Progenitor cell of endocrine pancreas (in vitro differentiated cells): ENCODE results near the gene PLA2G2C. TPM values are rescaled to one million over a fixed set of nuclear protein-coding genes. Genes with fewer than 3 reads are reported as not detected.

Experiments
- DNase-seq: peaks from one replicate; pipeline ENCODE4 v3.0.0; 2021; ENCODE audit warnings: low spot score; ENCODE audit not compliant: unreplicated experiment
- H3K27ac Mint-ChIP-seq: 2 replicates; pipeline ENCODE4 v1.8.0; 2021; ENCODE audit warnings: mild to moderate bottlenecking, moderate library complexity, mixed read lengths
- H3K27me3 Mint-ChIP-seq: 2 replicates; pipeline ENCODE4 v1.8.0; 2021; ENCODE audit warnings: mixed read lengths
- H3K36me3 Mint-ChIP-seq: 2 replicates; pipeline ENCODE4 v1.8.0; 2022; ENCODE audit warnings: mixed read lengths; ENCODE audit not compliant: insufficient read depth
- H3K4me1 Mint-ChIP-seq: 2 replicates; pipeline ENCODE4 v1.8.0; 2021; ENCODE audit warnings: low read depth, mixed read lengths
- H3K4me3 Mint-ChIP-seq: 2 replicates; pipeline ENCODE4 v1.8.0; 2021; ENCODE audit warnings: low read depth, mild to moderate bottlenecking, moderate library complexity, mixed read lengths
- H3K9me3 Mint-ChIP-seq: 2 replicates; pipeline ENCODE4 v1.8.0; 2021; ENCODE audit warnings: low read depth, mixed read lengths
- total RNA-seq: library from RNA; stranded (reverse); gene quantifications from 2 replicates; pipeline ENCODE4 v1.2.1, GENCODE V29; 2021
- TF ChIP-seq, protein P1 (sequence below): fragments of 200-600 bp; sonication (generic); IDR thresholded peaks from one replicate; pipeline ENCODE4 v1.5.0; 2021; ENCODE audit warnings: antibody characterized with exemption, mild to moderate bottlenecking; ENCODE audit not compliant: unreplicated experiment

Gene PLA2G2C
- total RNA-seq, 1 donor from 2014 or later: not detected

DNA sequence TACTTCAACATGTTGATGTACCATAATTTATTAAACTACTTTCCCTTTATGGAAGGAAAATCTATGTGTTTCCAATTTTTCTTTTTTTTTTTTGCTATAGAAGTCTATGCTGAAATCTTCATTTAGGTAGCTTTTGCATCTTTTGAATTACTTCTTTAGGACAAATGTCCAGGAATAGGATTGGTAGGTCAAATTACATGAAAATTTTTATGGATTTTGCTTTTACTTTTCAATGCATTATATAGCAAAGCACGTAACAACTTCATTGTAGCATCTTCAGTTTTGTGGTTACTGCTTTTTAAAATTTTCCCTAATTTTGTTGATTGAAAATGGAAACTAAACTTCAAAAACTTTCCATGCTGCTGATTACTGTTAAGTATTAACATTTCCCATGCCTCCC lies 12.0 kb upstream of the PLA2G2C start:
- Mint-ChIP-seq H3K36me3 (no peaks in the 10 kb centered on the region), H3K4me3 (no peak overlapping the region), H3K27ac (no peak overlapping the region), H3K9me3 (no peaks in the 10 kb centered on the region), H3K27me3 (peaks cover 73% of the 10 kb centered on the region), H3K4me1 (peaks cover 8% of the 10 kb centered on the region)
- DNase-seq: no peak
- TF ChIP-seq, protein P1, sequence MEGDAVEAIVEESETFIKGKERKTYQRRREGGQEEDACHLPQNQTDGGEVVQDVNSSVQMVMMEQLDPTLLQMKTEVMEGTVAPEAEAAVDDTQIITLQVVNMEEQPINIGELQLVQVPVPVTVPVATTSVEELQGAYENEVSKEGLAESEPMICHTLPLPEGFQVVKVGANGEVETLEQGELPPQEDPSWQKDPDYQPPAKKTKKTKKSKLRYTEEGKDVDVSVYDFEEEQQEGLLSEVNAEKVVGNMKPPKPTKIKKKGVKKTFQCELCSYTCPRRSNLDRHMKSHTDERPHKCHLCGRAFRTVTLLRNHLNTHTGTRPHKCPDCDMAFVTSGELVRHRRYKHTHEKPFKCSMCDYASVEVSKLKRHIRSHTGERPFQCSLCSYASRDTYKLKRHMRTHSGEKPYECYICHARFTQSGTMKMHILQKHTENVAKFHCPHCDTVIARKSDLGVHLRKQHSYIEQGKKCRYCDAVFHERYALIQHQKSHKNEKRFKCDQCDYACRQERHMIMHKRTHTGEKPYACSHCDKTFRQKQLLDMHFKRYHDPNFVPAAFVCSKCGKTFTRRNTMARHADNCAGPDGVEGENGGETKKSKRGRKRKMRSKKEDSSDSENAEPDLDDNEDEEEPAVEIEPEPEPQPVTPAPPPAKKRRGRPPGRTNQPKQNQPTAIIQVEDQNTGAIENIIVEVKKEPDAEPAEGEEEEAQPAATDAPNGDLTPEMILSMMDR: no peak

DNA sequence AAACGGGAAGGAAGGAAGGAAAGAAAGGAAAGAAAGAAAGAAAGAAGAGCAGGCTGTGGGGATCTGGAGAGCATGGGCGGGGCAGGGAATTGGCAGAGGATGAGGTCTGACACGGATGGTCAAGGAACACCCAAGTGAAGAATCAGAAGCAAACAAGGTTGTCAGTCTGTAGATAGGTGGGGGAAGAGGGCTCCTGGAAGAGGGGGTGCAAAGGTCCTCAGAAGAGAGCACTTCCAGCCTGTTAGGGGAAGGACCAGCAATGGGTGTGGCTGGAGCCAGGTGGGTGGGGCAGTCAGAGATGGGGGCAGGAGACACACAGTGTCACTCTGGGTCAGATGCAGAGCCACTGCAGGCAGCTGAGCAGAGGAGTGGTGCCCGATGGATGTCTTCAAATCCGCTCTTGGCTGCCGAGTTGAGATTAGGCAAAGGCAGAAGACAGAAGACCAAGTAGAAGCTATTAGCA lies 11.0 kb upstream of the PLA2G2C start:
- H3K4me1 Mint-ChIP-seq: peaks cover 8% of the 10 kb centered on the region
- peak overlapping the region; percentile 77 for H3K27ac Mint-ChIP-seq
- TF ChIP-seq, protein P1: no peak
- H3K4me3 Mint-ChIP-seq: no peak overlapping the region
- peaks cover 67% of the 10 kb centered on the region for H3K27me3 Mint-ChIP-seq
- no peaks in the 10 kb centered on the region for H3K36me3 Mint-ChIP-seq
- no peaks in the 10 kb centered on the region for H3K9me3 Mint-ChIP-seq
- no peak for DNase-seq

DNA sequence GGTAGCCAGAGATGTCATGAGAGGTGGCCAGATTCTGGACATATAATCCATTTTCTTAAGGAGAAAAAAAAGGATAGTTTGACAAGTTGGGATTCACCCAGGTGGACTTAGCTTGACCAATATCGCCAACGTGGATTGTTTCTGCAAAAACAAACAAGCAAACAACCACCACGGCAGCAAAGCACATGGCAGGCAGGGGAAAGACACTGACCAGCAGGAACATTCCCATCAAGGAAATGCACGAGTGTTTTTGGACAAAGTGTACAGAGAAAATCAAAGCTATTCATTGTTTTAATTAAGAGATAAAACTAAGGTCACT lies 9.1 kb upstream of the PLA2G2C start:
- TF ChIP-seq, protein P1: no peak

DNA sequence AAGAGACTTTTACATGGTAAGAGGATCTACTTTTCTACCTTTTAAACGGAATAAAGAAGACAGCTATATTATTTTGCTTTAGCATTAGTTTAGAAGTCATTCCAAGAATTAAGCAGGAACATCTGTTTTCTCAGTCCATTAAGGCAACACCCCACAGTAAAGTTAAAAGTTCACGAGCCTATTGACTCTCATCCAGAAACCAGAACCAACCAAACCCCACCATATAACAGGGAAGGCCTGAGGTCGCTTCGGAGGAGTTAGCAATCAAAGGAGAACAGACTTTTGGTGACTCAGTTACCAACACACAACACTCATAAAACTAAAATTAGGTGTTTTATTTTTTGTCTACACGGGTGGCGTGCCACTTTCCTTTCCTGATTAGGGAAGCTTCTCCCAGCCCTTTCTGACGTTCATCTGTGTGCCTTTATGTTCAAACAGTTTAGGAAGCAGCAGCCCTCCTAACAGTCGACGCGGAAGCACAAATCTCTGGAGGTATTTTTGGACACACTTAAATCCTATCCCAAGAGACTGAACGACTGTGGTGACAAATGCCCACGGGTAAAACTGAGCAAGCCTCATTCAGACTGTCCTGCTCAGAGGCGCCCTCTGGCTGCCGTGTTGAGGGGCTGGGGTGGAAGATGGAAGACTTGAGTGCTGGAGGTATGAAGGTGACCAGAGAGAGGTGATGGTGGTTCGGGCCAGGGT lies 8.6 kb upstream of the PLA2G2C start:
- H3K9me3 Mint-ChIP-seq: no peaks in the 10 kb centered on the region

More for the DNA sequence above, 9.1 kb upstream of the PLA2G2C start:
- H3K4me3 Mint-ChIP-seq: no peak overlapping the region
- H3K36me3 Mint-ChIP-seq: peaks cover 1% of the 10 kb centered on the region
- no peak overlapping the region for H3K27ac Mint-ChIP-seq
- peaks cover 51% of the 10 kb centered on the region for H3K27me3 Mint-ChIP-seq
- no peak for DNase-seq
- H3K4me1 Mint-ChIP-seq: peaks cover 8% of the 10 kb centered on the region
- H3K9me3 Mint-ChIP-seq: no peaks in the 10 kb centered on the region

DNA sequence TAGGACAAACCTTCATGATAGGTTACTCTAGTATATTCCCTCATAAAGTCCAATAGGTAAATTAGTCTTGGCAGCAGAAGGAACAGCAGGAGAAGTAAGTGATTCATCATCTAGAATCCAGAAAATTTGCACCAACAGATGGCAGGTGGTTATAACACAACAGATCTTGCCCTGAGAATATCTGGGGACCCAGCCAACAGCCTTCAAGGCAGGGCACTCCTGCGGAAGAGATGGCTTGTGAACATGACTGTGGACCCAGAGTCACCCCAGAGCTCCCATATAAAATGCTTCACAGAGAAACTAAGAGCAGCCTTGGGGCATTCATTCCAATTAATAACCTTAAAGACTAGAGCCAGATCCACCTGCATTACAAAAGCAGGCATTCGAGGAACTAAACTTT lies 7.9 kb upstream of the PLA2G2C start:
- Mint-ChIP-seq H3K4me3 (no peak overlapping the region), H3K9me3 (no peaks in the 10 kb centered on the region), H3K36me3 (peaks cover 1% of the 10 kb centered on the region), H3K27ac (no peak overlapping the region), H3K27me3 (peaks cover 40% of the 10 kb centered on the region), H3K4me1 (peaks cover 4% of the 10 kb centered on the region)
- DNase-seq: no peak
- TF ChIP-seq, protein P1: no peak

More for the DNA sequence above, 8.6 kb upstream of the PLA2G2C start:
- Mint-ChIP-seq H3K4me3 (no peak overlapping the region), H3K27me3 (peaks cover 46% of the 10 kb centered on the region), H3K36me3 (peaks cover 1% of the 10 kb centered on the region), H3K4me1 (peaks cover 6% of the 10 kb centered on the region), H3K27ac (no peak overlapping the region)
- peak; percentile 50 for DNase-seq
- TF ChIP-seq, protein P1: peak; percentile 79
